Gastroesophageal sphincter (tissue), 4 donors: ENCODE results near the gene CYREN. TPM values are rescaled to one million over a fixed set of nuclear protein-coding genes. Genes with fewer than 3 reads are reported as not detected.

Experiments
- ATAC-seq: fragments of 150-250 bp; one replicate; pipeline ENCODE4 v1.9.1; 2016; ENCODE audit warnings: mild to moderate bottlenecking, moderate library complexity
- H3K27ac ChIP-seq, 4 donors: fragments of 200-600 bp; sonication (generic) in 3 of 4; 1 replicate in 3 of 4; 2 replicates in 1 of 4; pipeline ENCODE4 v1.5.1; 2016 to 2019
- H3K27me3 ChIP-seq: fragments of 200-600 bp; sonication (generic); one replicate; pipeline ENCODE4 v1.5.1; 2019
- H3K36me3 ChIP-seq, 2 donors: fragments of 200-600 bp; sonication (generic); one replicate each; pipeline ENCODE4 v1.5.1; 2019; ENCODE audit warnings: control low read depth in 1 of 2
- H3K4me1 ChIP-seq, 3 donors: fragments of 200-600 bp; sonication (generic); 1 replicate in 2 of 3; 2 replicates in 1 of 3; pipeline ENCODE4 v1.5.1; 2016 to 2019; ENCODE audit warnings: control low read depth in 2 of 3
- H3K4me3 ChIP-seq, 2 donors: fragments of 200-600 bp; sonication (generic); one replicate each; pipeline ENCODE4 v1.5.1; 2019; ENCODE audit warnings: mild to moderate bottlenecking in 1 of 2, moderate library complexity in 1 of 2
- H3K9me3 ChIP-seq, 3 donors: fragments of 200-600 bp; sonication (generic); one replicate each; pipeline ENCODE4 v1.5.1; 2017 to 2019; ENCODE audit warnings: control low read depth in 2 of 3
- EP300 ChIP-seq: sonication (generic); formaldehyde crosslinking; IDR thresholded peaks from one replicate; pipeline ENCODE4 v1.6.1; 2017; ENCODE audit warnings: antibody characterized with exemption, mild to moderate bottlenecking
- POLR2A ChIP-seq, 2 donors: fragments of 450-650 bp; IDR thresholded peaks; one replicate each; pipeline ENCODE4 v1.6.1; 2017; ENCODE audit warnings: antibody characterized with exemption in 2 of 2, mild to moderate bottlenecking in 2 of 2, moderate library complexity in 1 of 2
- POLR2AphosphoS5 ChIP-seq: sonication (generic); formaldehyde crosslinking; IDR thresholded peaks from one replicate; pipeline ENCODE4 v1.6.1; 2017; ENCODE audit warnings: antibody characterized with exemption
- WGBS, 2 donors: methylation state at CpG; one replicate each; pipeline ENCODE4 v1.1.5; 2018; ENCODE audit warnings: low coverage in 1 of 2; 5-methylcytosine and 5-hydroxymethylcytosine counted together
- total RNA-seq, 4 donors: library from RNA; depleted of rRNA; stranded (reverse); fragments of >200 nt; gene quantifications; one replicate each; pipeline ENCODE4 v1.1.0, GENCODE V29; 2016
- TF ChIP-seq, protein P1 (sequence below), 4 experiments: fragments of 200-600 bp in 2 of 4; fragments of 450-650 bp in 2 of 4; sonication (generic) in 1 of 4; IDR thresholded peaks; one replicate each; pipeline ENCODE4 v1.5.1; 2017 to 2019; ENCODE audit warnings: antibody characterized with exemption in 4 of 4, mild to moderate bottlenecking in 2 of 4, moderate library complexity in 2 of 4

The CYREN gene
- total RNA-seq, 4 donors from 2014 or later, result 37.0 to 60.3 (median 49.7) TPM

DNA sequence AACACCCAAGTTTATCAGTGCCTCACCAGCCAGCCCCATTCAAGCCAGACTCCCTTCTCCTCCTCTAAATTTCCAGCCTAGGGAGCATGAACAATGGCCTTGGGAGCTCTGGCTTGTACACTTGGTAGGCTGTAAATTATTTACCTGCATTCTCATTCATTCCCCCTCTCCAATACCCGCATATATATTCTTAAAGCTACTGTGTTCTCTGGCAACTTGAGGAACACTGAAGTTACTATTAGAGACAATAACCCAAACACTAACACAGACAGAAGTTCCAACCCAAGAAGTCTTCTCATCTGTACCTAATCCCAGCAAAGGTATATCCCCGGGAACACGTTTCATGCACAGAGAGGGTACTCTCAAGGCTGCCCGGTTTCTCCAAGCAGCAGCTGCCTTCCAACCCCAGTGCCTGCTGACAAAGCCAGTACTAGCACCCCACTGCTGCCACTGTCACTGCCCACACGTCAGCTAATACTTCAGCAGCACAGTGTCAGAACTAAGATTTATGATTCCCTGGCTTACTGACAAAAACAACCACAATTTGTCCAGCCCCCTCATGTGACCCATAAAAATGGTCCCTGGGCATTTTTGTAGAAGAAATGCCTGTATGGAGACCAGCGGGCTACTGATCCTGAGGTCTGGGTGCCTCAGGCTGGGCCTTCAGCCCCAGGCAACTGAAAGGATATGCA, 37.7 kb upstream of the CYREN start:
- Histone ChIP-seq H3K36me3 (peaks cover 0 to 40% of the 10 kb centered on the region in 2 donors), H3K9me3 (no peaks in the 10 kb centered on the region), H3K27me3 (no peaks in the 10 kb centered on the region), H3K4me3 (no peak overlapping the region), H3K27ac (peak overlapping the region in 1 of 4 donors; percentile 8), H3K4me1 (peaks cover 0 to 52% (median 9%) of the 10 kb centered on the region in 3 donors)
- TF ChIP-seq POLR2AphosphoS5, result no peak
- TF ChIP-seq, protein P1, sequence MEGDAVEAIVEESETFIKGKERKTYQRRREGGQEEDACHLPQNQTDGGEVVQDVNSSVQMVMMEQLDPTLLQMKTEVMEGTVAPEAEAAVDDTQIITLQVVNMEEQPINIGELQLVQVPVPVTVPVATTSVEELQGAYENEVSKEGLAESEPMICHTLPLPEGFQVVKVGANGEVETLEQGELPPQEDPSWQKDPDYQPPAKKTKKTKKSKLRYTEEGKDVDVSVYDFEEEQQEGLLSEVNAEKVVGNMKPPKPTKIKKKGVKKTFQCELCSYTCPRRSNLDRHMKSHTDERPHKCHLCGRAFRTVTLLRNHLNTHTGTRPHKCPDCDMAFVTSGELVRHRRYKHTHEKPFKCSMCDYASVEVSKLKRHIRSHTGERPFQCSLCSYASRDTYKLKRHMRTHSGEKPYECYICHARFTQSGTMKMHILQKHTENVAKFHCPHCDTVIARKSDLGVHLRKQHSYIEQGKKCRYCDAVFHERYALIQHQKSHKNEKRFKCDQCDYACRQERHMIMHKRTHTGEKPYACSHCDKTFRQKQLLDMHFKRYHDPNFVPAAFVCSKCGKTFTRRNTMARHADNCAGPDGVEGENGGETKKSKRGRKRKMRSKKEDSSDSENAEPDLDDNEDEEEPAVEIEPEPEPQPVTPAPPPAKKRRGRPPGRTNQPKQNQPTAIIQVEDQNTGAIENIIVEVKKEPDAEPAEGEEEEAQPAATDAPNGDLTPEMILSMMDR (IDR thresholded peaks at IDR 0.05), result no peak
- no peak for TF ChIP-seq POLR2A (IDR thresholded peaks at IDR 0.05)
- TF ChIP-seq EP300, result no peak
- WGBS, 2 donors, result 65 to 80% methylated on average over 1 to 3 of the region's 6 CpGs
- ATAC-seq, result no peak

DNA sequence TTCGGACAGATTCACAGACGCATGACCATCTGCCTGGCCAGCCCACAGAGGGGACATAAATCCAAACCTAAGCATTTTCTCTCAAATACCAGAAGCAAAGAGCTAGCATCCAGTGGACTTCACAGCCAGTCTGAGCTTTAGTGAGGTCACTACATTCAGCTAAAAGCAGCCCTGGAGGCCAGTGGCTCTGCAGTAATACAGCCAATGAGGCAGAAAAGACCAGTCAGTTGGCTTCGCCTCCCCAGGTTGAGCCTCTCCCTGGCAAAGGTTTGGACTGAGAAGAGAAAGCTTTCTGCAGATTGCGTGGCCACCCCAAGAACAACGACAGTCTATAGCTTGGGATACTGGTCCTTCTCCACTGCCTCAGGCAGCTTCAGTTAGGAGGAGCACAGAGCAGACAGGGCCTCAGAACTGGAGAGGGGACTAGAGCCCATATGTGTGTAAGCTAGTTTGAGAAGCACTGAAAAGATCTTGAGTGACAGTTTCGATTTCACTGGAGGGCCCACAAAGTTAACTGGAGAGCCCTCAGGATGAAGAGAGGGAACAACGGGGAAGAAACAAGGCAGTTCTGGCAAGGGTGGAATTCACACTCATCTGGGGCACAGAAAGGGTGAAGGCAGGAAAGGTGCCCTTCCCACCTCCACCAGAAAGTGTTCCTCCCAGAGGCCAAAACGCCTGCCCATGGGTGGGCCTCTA, 37.0 kb upstream of the CYREN start:
- no peak for ATAC-seq

DNA sequence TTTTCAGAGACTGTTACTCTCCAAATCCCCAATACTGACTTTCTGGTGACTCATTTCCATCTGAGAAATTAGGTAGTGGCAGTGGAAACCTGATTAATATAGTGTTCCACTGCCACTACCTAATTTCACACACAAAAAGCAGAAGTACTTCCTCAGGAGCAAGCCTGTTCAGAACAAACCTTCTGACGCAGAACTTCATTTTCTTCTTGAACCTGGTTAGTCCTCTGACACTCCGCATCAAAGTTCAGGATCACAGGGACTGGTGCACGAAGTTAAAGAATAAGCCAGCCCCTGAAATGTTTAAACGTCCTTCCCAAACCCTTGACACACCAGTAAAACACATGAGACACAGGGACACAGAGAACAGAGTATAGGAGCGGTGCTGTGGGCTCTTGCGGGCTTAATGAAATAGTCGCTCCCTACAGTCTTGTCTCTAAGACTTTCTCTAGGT, 36.5 kb upstream of the CYREN start:
- no peak for ATAC-seq
- no peak overlapping the region for H3K4me3 ChIP-seq
- no peaks in the 10 kb centered on the region for H3K27me3 ChIP-seq
- no peaks in the 10 kb centered on the region for H3K9me3 ChIP-seq
- 75 to 95% methylated on average over 3 to 7 of the region's 7 CpGs for WGBS, 2 donors
- H3K4me1 ChIP-seq, result peaks cover 0 to 62% (median 9%) of the 10 kb centered on the region in 3 donors
- no peak for TF ChIP-seq EP300
- no peak for TF ChIP-seq POLR2AphosphoS5
- peaks cover 0 to 53% of the 10 kb centered on the region in 2 donors for H3K36me3 ChIP-seq
- H3K27ac ChIP-seq, result no peak overlapping the region

More for the DNA sequence above, 37.0 kb upstream of the CYREN start:
- Histone ChIP-seq H3K4me1 (peaks cover 0 to 59% (median 9%) of the 10 kb centered on the region in 3 donors), H3K36me3 (peaks cover 0 to 47% of the 10 kb centered on the region in 2 donors), H3K27me3 (no peaks in the 10 kb centered on the region), H3K27ac (peak overlapping the region in 1 of 4 donors; percentile 8), H3K4me3 (no peak overlapping the region), H3K9me3 (no peaks in the 10 kb centered on the region)
- WGBS, 2 donors, result 96 to 100% methylated on average over 3 to 4 of the region's 8 CpGs
- TF ChIP-seq EP300 (no peak), POLR2AphosphoS5 (no peak), POLR2A (IDR thresholded peaks at IDR 0.05) (no peak)
- TF ChIP-seq, protein P1 (IDR thresholded peaks at IDR 0.05), result no peak

DNA sequence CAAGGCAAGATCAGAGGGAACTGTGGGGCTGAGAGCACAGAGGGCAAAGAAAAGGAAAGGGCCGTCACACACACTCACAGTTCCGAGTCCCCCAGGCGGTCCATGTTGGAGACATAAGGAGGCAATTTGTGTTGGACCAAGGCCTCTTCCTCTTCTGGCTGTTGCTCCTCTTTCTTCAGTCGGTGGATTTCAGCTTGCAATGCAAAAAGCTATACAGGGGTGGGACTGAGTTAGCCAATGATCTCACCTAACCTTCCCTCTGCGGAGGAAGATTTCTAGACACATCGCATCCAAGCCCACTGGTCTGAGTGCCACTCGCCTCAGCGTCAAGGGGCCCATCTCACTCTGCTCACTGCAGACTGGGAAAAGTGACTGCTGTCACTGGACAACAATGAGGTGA, 35.3 kb upstream of the CYREN start:
- Histone ChIP-seq H3K36me3 (peaks cover 0 to 64% of the 10 kb centered on the region in 2 donors), H3K9me3 (no peaks in the 10 kb centered on the region), H3K4me3 (no peak overlapping the region), H3K27ac (no peak overlapping the region), H3K27me3 (no peaks in the 10 kb centered on the region), H3K4me1 (peaks cover 0 to 62% (median 9%) of the 10 kb centered on the region in 3 donors)
- TF ChIP-seq POLR2AphosphoS5 (no peak), EP300 (no peak), POLR2A (IDR thresholded peaks at IDR 0.05) (no peak)
- TF ChIP-seq, protein P1 (IDR thresholded peaks at IDR 0.05), result no peak
- no peak for ATAC-seq
- 93% methylated on average over 3 to 5 of the region's 8 CpGs for WGBS, 2 donors

DNA sequence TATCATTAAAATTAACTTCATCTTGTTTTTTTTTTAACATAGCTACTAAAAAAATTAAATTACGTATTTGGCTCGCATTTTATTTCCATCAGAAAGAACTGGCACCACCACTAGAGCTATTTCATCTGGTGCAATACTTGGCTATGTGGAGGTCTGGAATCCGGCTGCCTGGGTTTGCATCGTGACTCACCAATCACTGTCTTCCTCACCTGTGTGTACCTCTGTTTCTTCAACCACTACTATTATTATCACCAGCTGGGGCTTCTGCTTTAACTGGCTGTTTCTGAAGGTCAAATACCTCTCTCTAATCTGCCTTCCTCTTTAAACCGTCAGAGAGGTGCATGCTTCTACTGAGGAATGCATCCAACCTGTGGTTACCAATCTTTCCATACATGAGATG, 34.4 kb upstream of the CYREN start:
- TF ChIP-seq EP300, result no peak
- TF ChIP-seq POLR2AphosphoS5, result no peak
- TF ChIP-seq POLR2A (IDR thresholded peaks at IDR 0.05), result no peak
- TF ChIP-seq, protein P1 (IDR thresholded peaks at IDR 0.05), result no peak

More for the DNA sequence above, 34.4 kb upstream of the CYREN start:
- no peak for ATAC-seq
- Histone ChIP-seq H3K4me1 (peaks cover 0 to 52% (median 1%) of the 10 kb centered on the region in 3 donors), H3K9me3 (no peaks in the 10 kb centered on the region), H3K4me3 (no peak overlapping the region), H3K27ac (peak overlapping the region in 2 of 4 donors; percentile 25 to 47), H3K36me3 (peaks cover 0 to 74% of the 10 kb centered on the region in 2 donors), H3K27me3 (no peaks in the 10 kb centered on the region)
- 68 to 91% methylated on average over 4 to 5 of the region's 5 CpGs for WGBS, 2 donors
